HG03280 (cell line): ENCODE measurements around the gene MDK.

Experiments
- ATAC-seq: cut with Tn5 transposase; IDR thresholded peaks from one replicate; pipeline ENCODE4 v1.9.1; 2021; ENCODE audit warnings: mild to moderate bottlenecking, moderate library complexity; ENCODE audit not compliant: unreplicated experiment

Gene MDK

GRCh38 chr11:46381048-46381818 is at the start of gene MDK:
Gene MDK (plus strand): TSS chr11:46381669. CDS start chr11:46382058, 389 bp downstream.
- ATAC-seq: no peak

- ATAC-seq: no peak
Measured at GRCh38 chr11:46332093-46332567, 49.3 kb upstream of the MDK start.

- no peak for ATAC-seq
Measured at GRCh38 chr11:46332568-46333393, 48.7 kb upstream of the MDK start.

- no peak for ATAC-seq
Measured at GRCh38 chr11:46333394-46333947, 48.0 kb upstream of the MDK start.

- ATAC-seq: no peak
Measured at GRCh38 chr11:46334211-46334610, 47.3 kb upstream of the MDK start.

- no peak for ATAC-seq
Measured at GRCh38 chr11:46335271-46335670, 46.2 kb upstream of the MDK start.

GRCh38 chr11:46335890-46336562 is 45.4 kb upstream of the MDK start:
- ATAC-seq: no peak

GRCh38 chr11:46336563-46337180 is 44.8 kb upstream of the MDK start:
- no peak for ATAC-seq

GRCh38 chr11:46337626-46338345 is 43.7 kb upstream of the MDK start:
- no peak for ATAC-seq

- no peak for ATAC-seq
Measured at GRCh38 chr11:46338636-46338987, 42.9 kb upstream of the MDK start.

- ATAC-seq: no peak
Measured at GRCh38 chr11:46338988-46339666, 42.3 kb upstream of the MDK start.

- ATAC-seq: no peak
Measured at GRCh38 chr11:46339816-46340215, 41.7 kb upstream of the MDK start.

GRCh38 chr11:46341454-46341853 is 40.0 kb upstream of the MDK start:
- ATAC-seq: no peak

- ATAC-seq: no peak
Measured at GRCh38 chr11:46342239-46342638, 39.2 kb upstream of the MDK start.

GRCh38 chr11:46343520-46343919 is 37.9 kb upstream of the MDK start:
- ATAC-seq: no peak

GRCh38 chr11:46345131-46345597 is 36.3 kb upstream of the MDK start:
- ATAC-seq: no peak

- ATAC-seq: no peak
Measured at GRCh38 chr11:46345881-46346484, 35.5 kb upstream of the MDK start.

- peak; percentile 72 for ATAC-seq
Measured at GRCh38 chr11:46346886-46347636, 34.4 kb upstream of the MDK start, which contains the start of gene DGKZ. Gene DGKZ (plus strand): TSS chr11:46347463. CDS start chr11:46347660, 197 bp downstream.
